HepG2 (cell line): ENCODE measurements around the gene SLC16A5. TPM values are rescaled to one million over a fixed set of nuclear protein-coding genes. Genes with fewer than 3 reads are reported as not detected.

Experiments
- ARNTL ChIP-seq: sonication (generic); formaldehyde crosslinking; IDR thresholded peaks from 2 replicates; pipeline ENCODE4 v1.4.0; 2020; ENCODE audit warnings: mild to moderate bottlenecking, missing genetic modification reagents
- BCL6 ChIP-seq: IDR thresholded peaks from 2 replicates; pipeline ENCODE4 v1.6.1; 2016; ENCODE audit warnings: missing genetic modification reagents, missing compliant biosample characterization
- CENPT ChIP-seq: sonication (generic); formaldehyde crosslinking; IDR thresholded peaks from 2 replicates; pipeline ENCODE4 v1.8.0; 2022; ENCODE audit warnings: low read depth, mild to moderate bottlenecking, moderate library complexity, missing genetic modification reagents
- EED ChIP-seq: sonication (generic); formaldehyde crosslinking; IDR thresholded peaks from 2 replicates; pipeline ENCODE4 v1.5.0; 2020; ENCODE audit warnings: mild to moderate bottlenecking, missing genetic modification reagents
- NR2F2 ChIP-seq: IDR thresholded peaks from 2 replicates; pipeline ENCODE4 v1.6.1; 2012; ENCODE audit warnings: low read depth, inconsistent platforms, borderline replicate concordance
- PBX3 ChIP-seq: sonication (generic); formaldehyde crosslinking; IDR thresholded peaks from 2 replicates; pipeline ENCODE4 v1.8.1; 2023; ENCODE audit warnings: missing genetic modification reagents, inconsistent platforms, borderline replicate concordance
- PRMT3 ChIP-seq: sonication (generic); formaldehyde crosslinking; IDR thresholded peaks from 2 replicates; pipeline ENCODE4 v1.8.1; 2022; ENCODE audit warnings: low read depth, mild to moderate bottlenecking, moderate library complexity, missing genetic modification reagents, borderline replicate concordance
- RFX5 ChIP-seq: IDR thresholded peaks from 2 replicates; pipeline ENCODE4 v1.6.1; 2011; ENCODE audit warnings: low read depth, low read length, improper control_type of control experiment
- SIX4 ChIP-seq: sonication (generic); formaldehyde crosslinking; IDR thresholded peaks from 2 replicates; pipeline ENCODE4 v1.4.0; 2020; ENCODE audit warnings: missing genetic modification reagents
- TAF15 ChIP-seq: fragments of 200-400 bp; formaldehyde crosslinking; IDR thresholded peaks from one replicate; pipeline ENCODE4 v1.6.1; 2018; ENCODE audit warnings: mild to moderate bottlenecking, low read depth, low read length; ENCODE audit not compliant: poor library complexity, severe bottlenecking
- TCF7 ChIP-seq: sonication (generic); IDR thresholded peaks from 2 replicates; pipeline ENCODE4 v1.6.1; 2016; ENCODE audit warnings: antibody characterized with exemption, low read depth
- TERF1 ChIP-seq: sonication (generic); formaldehyde crosslinking; IDR thresholded peaks from 2 replicates; pipeline ENCODE4 v1.8.0; 2022; ENCODE audit warnings: mild to moderate bottlenecking, missing genetic modification reagents, moderate library complexity
- ZMYM2 ChIP-seq: sonication (generic); formaldehyde crosslinking; IDR thresholded peaks from 2 replicates; pipeline ENCODE4 v1.8.0; 2022; ENCODE audit warnings: mild to moderate bottlenecking, missing genetic modification reagents
- ZNF18 ChIP-seq: sonication (generic); formaldehyde crosslinking; IDR thresholded peaks from 2 replicates; pipeline ENCODE4 v1.8.0; 2022; ENCODE audit warnings: mild to moderate bottlenecking, missing genetic modification reagents; ENCODE audit not compliant: insufficient replicate concordance
- ZNF589 ChIP-seq: sonication (generic); formaldehyde crosslinking; conservative IDR thresholded peaks from 2 replicates; pipeline ENCODE4 v1.8.0; 2022; ENCODE audit warnings: mild to moderate bottlenecking, moderate library complexity, missing genetic modification reagents
- ZNF609 ChIP-seq: sonication (generic); formaldehyde crosslinking; IDR thresholded peaks from 2 replicates; pipeline ENCODE4 v1.4.0; 2020; ENCODE audit warnings: mild to moderate bottlenecking, missing genetic modification reagents, borderline replicate concordance
- ZNF704 ChIP-seq: sonication (generic); formaldehyde crosslinking; IDR thresholded peaks from 2 replicates; pipeline ENCODE4 v1.8.1; 2023; ENCODE audit warnings: mild to moderate bottlenecking, inconsistent platforms, moderate library complexity, missing genetic modification reagents, borderline replicate concordance
- polyA plus RNA-seq, 8 experiments: library from polyadenylated mRNA; depleted of rRNA in 3 of 8; stranded (reverse) in 7 of 8; unstranded in 1 of 8; fragments of >200 nt; fragmentation: Illumina TruSeq in 4 of 8; extraction: Trizol in 4 of 8; gene quantifications; 2 replicates each; pipeline versions ENCODE4 v1.2.1 to v1.2.3, GENCODE V29; 2011 to 2016; ENCODE audit warnings: low read depth in 4 of 8, missing spikeins in 1 of 8, mixed read lengths in 1 of 8; ENCODE audit not compliant: insufficient read depth in 1 of 8
- total RNA-seq, 5 experiments: library from RNA; depleted of rRNA; stranded (reverse); fragments of >200 nt; fragmentation: Illumina TruSeq; extraction: Trizol; gene quantifications; 2 replicates each; pipeline ENCODE4 v1.2.3, GENCODE V29; 2016; ENCODE audit warnings: low read depth in 1 of 5

The SLC16A5 gene
- total and polyA plus RNA-seq, 2 of the 13 experiments (the other 11 are each of a cell fraction or from before 2014, with no cell fraction given): 0.69 to 5.6 TPM

GRCh38 chr17:75087558-75088453 is at the start of gene SLC16A5 (continued):
- TF ChIP-seq SIX4 (no peak), ZNF704 (CRISPR knock-in tag) (no peak), PBX3 (0 out of 2 replicates have a peak, but pooled peaks have one; percentile 7), ZNF589 (CRISPR knock-in tag) (peak; percentile 67; the same call in 1 of the 2 replicates), ARNTL (CRISPR knock-in tag) (0 out of 2 replicates have a peak, but pooled peaks have one; percentile 2), BCL6 (peak; percentile 59; the same call in 1 of the 2 replicates), EED (CRISPR knock-in tag) (peak; percentile 47; the same call in 1 of the 2 replicates), ZNF18 (CRISPR knock-in tag) (no peak), TAF15 (no peak), ZNF609 (CRISPR knock-in tag) (peak; percentile 23; the same call in 1 of the 2 replicates), ZMYM2 (CRISPR knock-in tag) (no peak), NR2F2 (no peak), CENPT (CRISPR knock-in tag) (no peak), TCF7 (no peak), RFX5 (no peak), TERF1 (CRISPR knock-in tag) (no peak), PRMT3 (CRISPR knock-in tag) (no peak)
